ENCODE data around the gene MSTO1. TPM values are rescaled to one million over a fixed set of nuclear protein-coding genes. Genes with fewer than 3 reads are reported as not detected.
A peak's percentile ranks its signal among the peaks of the same experiment; 100 is the strongest.

Gene MSTO1
- total RNA-seq, 1 experiment from 2014 or later: 87.5 TPM

DNA sequence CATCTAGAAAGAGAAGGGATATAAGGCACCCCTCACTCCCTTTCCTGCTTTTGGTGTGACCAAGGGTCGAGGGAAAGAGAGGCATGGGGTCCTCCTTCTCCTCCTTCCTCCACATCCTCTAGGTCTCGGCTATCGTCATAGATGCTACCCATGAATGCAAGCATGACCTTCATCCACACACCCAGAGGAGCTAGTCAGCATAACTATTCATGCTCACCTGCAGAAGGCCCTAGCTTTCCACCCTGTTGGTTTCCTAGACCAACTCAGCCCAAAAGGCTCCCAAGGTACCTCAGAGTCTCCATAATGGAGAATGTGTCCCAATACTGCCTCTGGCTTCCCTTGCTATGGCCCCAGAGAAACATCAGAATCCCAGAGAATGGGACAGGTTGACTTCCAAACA, 33.2 kb downstream of the MSTO1 start:
- Mint-ChIP-seq H3K27me3 (ENCODE audit: unreplicated experiment) (no peaks in the 10 kb centered on the region), H3K36me3 (ENCODE audit: insufficient read depth, unreplicated experiment) (peaks cover 17% of the 10 kb centered on the region), H3K4me3 (ENCODE audit: low read depth, unreplicated experiment) (no peak overlapping the region), H3K27ac (ENCODE audit: unreplicated experiment) (no peak overlapping the region), H3K4me1 (ENCODE audit: low read depth, unreplicated experiment) (peaks cover 40% of the 10 kb centered on the region), H3K9me3 (ENCODE audit: low read depth, unreplicated experiment) (peaks cover 3% of the 10 kb centered on the region)
- intact Hi-C loops (cut with micrococcal nuclease; ENCODE audit: unreplicated experiment): no loop called here
- BruUV-seq (replicated peaks): no TSS peak
- CTCF ChIA-PET: no interaction called here
- no peak for DNase-seq
- TF ChIP-seq, protein P1, sequence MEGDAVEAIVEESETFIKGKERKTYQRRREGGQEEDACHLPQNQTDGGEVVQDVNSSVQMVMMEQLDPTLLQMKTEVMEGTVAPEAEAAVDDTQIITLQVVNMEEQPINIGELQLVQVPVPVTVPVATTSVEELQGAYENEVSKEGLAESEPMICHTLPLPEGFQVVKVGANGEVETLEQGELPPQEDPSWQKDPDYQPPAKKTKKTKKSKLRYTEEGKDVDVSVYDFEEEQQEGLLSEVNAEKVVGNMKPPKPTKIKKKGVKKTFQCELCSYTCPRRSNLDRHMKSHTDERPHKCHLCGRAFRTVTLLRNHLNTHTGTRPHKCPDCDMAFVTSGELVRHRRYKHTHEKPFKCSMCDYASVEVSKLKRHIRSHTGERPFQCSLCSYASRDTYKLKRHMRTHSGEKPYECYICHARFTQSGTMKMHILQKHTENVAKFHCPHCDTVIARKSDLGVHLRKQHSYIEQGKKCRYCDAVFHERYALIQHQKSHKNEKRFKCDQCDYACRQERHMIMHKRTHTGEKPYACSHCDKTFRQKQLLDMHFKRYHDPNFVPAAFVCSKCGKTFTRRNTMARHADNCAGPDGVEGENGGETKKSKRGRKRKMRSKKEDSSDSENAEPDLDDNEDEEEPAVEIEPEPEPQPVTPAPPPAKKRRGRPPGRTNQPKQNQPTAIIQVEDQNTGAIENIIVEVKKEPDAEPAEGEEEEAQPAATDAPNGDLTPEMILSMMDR (IDR thresholded peaks at IDR 0.05; ENCODE audit: unreplicated experiment): no peak

DNA sequence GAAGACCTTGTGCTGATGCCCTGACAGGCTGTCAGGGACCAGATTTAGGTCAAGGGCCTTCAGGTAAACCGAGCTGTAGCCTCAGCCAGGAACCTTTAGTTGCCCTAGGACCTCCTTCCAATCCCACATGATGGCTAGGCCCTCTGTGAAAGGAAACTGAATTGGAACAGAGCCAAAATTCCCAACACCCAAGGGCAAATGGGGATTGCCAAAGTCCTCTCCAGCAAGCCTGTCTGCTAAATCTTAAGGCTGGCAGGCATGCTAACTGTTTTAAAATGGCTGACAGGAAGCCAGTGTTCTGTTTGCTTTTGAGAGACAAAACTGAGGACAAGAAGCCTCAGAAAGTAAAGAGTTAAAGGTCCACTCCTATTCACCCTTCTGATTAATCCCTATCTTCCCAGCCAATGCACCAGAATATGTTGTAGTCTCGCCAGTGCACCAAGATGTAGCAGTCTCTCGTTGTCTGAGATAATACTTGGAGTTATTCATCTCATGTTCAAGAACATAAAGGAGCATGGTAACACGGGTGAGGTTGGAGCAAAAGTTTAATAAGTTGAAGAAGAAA, 35.1 kb downstream of the MSTO1 start:
- Mint-ChIP-seq H3K27me3 (ENCODE audit: unreplicated experiment) (no peaks in the 10 kb centered on the region), H3K36me3 (ENCODE audit: insufficient read depth, unreplicated experiment) (peaks cover 23% of the 10 kb centered on the region), H3K27ac (ENCODE audit: unreplicated experiment) (no peak overlapping the region), H3K4me3 (ENCODE audit: low read depth, unreplicated experiment) (no peak overlapping the region), H3K9me3 (ENCODE audit: low read depth, unreplicated experiment) (peaks cover 3% of the 10 kb centered on the region), H3K4me1 (ENCODE audit: low read depth, unreplicated experiment) (peaks cover 46% of the 10 kb centered on the region)
- DNase-seq: no peak
- BruUV-seq (replicated peaks): no TSS peak
- CTCF ChIA-PET: no interaction called here
- intact Hi-C loops (cut with micrococcal nuclease; ENCODE audit: unreplicated experiment): no loop called here
- TF ChIP-seq, protein P1 (IDR thresholded peaks at IDR 0.05; ENCODE audit: unreplicated experiment): no peak

DNA sequence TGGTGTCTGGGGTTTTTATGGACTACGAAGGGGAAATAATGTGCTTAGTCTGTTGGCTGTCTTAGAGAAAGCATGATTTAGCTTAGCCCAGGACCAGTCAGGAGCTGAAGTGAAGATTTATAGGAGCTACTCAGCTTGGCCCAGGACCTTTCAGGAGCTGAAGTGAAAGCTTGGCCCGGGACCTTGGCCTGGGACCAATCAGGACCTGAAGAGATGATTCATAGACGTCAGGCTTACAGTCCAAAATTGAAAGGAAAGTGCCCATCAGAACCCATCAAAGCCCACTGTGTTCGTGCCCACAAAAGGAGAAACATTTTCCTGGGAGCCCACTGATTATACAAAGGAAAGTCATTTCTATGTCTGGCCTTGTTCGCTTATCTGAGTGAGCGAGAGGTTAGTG, 35.6 kb downstream of the MSTO1 start:
- Mint-ChIP-seq H3K27me3 (ENCODE audit: unreplicated experiment) (no peaks in the 10 kb centered on the region), H3K36me3 (ENCODE audit: insufficient read depth, unreplicated experiment) (peaks cover 23% of the 10 kb centered on the region), H3K4me1 (ENCODE audit: low read depth, unreplicated experiment) (peaks cover 46% of the 10 kb centered on the region), H3K4me3 (ENCODE audit: low read depth, unreplicated experiment) (no peak overlapping the region), H3K9me3 (ENCODE audit: low read depth, unreplicated experiment) (peaks cover 3% of the 10 kb centered on the region), H3K27ac (ENCODE audit: unreplicated experiment) (no peak overlapping the region)
- intact Hi-C loops (cut with micrococcal nuclease; ENCODE audit: unreplicated experiment): no loop called here
- CTCF ChIA-PET: no interaction called here
- no TSS peak for BruUV-seq (replicated peaks)
- DNase-seq: no peak
- TF ChIP-seq, protein P1 (IDR thresholded peaks at IDR 0.05; ENCODE audit: unreplicated experiment): no peak

DNA sequence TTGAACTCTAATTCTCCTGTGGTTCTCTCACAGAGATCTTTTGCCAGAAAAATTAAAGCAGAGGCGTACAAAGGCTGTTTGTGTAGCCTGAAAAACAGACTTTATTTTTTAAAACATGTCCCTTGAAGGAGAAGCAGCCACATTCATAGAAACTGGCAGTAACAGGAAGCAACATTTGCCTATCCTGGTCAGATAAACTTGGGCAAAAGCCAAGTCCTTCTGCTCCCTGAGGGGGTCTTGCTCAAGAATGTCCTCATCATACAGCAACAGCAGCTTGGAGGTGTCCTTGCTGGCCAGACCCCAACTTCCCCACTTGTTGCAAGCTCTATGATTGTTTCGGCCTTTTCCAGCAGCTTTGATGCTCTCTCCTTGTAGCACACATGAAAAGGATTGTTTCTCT, 36.3 kb downstream of the MSTO1 start:
- CTCF ChIA-PET: no interaction called here
- Mint-ChIP-seq H3K9me3 (ENCODE audit: low read depth, unreplicated experiment) (peaks cover 3% of the 10 kb centered on the region), H3K4me1 (ENCODE audit: low read depth, unreplicated experiment) (peaks cover 48% of the 10 kb centered on the region), H3K27me3 (ENCODE audit: unreplicated experiment) (no peaks in the 10 kb centered on the region), H3K4me3 (ENCODE audit: low read depth, unreplicated experiment) (peak overlapping the region; percentile 78), H3K36me3 (ENCODE audit: insufficient read depth, unreplicated experiment) (peaks cover 23% of the 10 kb centered on the region), H3K27ac (ENCODE audit: unreplicated experiment) (peak overlapping the region; percentile 91)
- no peak for DNase-seq
- no TSS peak for BruUV-seq (replicated peaks)
- intact Hi-C loops (cut with micrococcal nuclease; ENCODE audit: unreplicated experiment): no loop called here
- TF ChIP-seq, protein P1 (IDR thresholded peaks at IDR 0.05; ENCODE audit: unreplicated experiment): no peak

Data from Calu3 (cell line).